ENCODE data around the gene CDRT15. TPM values are rescaled to one million over a fixed set of nuclear protein-coding genes. Genes with fewer than 3 reads are reported as not detected.

CDRT15 gene
- total RNA-seq, 2 experiments from 2014 or later: not detected

DNA sequence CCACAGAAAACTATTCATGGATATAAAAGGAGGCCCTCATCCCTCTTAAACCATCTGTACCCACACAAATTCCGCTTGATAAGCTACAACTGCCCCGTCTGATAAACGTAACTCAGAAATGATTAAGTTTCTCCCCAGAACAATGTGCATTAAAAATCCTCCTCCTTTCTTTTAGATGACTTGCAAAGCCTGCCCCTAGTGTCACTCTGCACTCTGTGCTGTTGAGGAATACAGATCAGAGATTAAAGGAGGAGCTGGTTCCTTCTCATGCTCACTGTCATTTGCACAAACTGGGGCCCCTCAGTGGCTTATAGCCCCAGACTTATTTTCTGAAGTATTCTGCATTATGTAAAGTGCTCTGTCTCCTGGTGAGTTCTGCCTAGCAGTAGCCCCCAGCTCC is 33.3 kb downstream of the CDRT15 start:
- no peak overlapping the region for H3K4me3 Mint-ChIP-seq
- ATAC-seq (ENCODE audit: low read depth) (peak; percentile 48), DNase-seq (no peak)
- POLR2A ChIA-PET: interaction anchor here (1.2 to 1.5 kb wide), 2 partner anchors 97 to 99 kb away, joined by 3 to 7 read pairs; partner anchors contain the start of gene HS3ST3B1
- H3K27ac Mint-ChIP-seq: peak overlapping the region; percentile 65
- H3K36me3 Mint-ChIP-seq: peaks cover 25% of the 10 kb centered on the region
- peaks cover 74% of the 10 kb centered on the region for H3K4me1 Mint-ChIP-seq
- no peaks in the 10 kb centered on the region for H3K27me3 Mint-ChIP-seq
- no peaks in the 10 kb centered on the region for H3K9me3 Mint-ChIP-seq

- POLR2A ChIA-PET: interaction anchor here (1.2 to 1.5 kb wide), 2 partner anchors 98 to 99 kb away, joined by 3 to 7 read pairs; partner anchors contain the start of gene HS3ST3B1
- DNase-seq: no peak
- peak overlapping the region; percentile 75 for H3K4me3 Mint-ChIP-seq
- peaks cover 78% of the 10 kb centered on the region for H3K4me1 Mint-ChIP-seq
- no peak for ATAC-seq (ENCODE audit: low read depth)
- peaks cover 27% of the 10 kb centered on the region for H3K36me3 Mint-ChIP-seq
- H3K9me3 Mint-ChIP-seq: no peaks in the 10 kb centered on the region
- H3K27ac Mint-ChIP-seq: peak overlapping the region; percentile 96
- no peaks in the 10 kb centered on the region for H3K27me3 Mint-ChIP-seq
These were observed 34.1 kb downstream of the CDRT15 start for GRCh38 chr17:14202388-14203166.

- H3K27ac Mint-ChIP-seq: peak overlapping the region; percentile 96
- H3K4me1 Mint-ChIP-seq: peaks cover 81% of the 10 kb centered on the region
- ATAC-seq (ENCODE audit: low read depth) (no peak), DNase-seq (no peak)
- H3K36me3 Mint-ChIP-seq: peaks cover 24% of the 10 kb centered on the region
- peak overlapping the region; percentile 75 for H3K4me3 Mint-ChIP-seq
- no peaks in the 10 kb centered on the region for H3K27me3 Mint-ChIP-seq
- H3K9me3 Mint-ChIP-seq: no peaks in the 10 kb centered on the region
- POLR2A ChIA-PET: interaction anchor here (3.0 kb wide), 1 partner anchor 133 kb away, joined by 13 read pairs; the partner anchor contains the start of gene COX10
These were observed 34.7 kb downstream of the CDRT15 start for GRCh38 chr17:14201988-14202380.

DNA sequence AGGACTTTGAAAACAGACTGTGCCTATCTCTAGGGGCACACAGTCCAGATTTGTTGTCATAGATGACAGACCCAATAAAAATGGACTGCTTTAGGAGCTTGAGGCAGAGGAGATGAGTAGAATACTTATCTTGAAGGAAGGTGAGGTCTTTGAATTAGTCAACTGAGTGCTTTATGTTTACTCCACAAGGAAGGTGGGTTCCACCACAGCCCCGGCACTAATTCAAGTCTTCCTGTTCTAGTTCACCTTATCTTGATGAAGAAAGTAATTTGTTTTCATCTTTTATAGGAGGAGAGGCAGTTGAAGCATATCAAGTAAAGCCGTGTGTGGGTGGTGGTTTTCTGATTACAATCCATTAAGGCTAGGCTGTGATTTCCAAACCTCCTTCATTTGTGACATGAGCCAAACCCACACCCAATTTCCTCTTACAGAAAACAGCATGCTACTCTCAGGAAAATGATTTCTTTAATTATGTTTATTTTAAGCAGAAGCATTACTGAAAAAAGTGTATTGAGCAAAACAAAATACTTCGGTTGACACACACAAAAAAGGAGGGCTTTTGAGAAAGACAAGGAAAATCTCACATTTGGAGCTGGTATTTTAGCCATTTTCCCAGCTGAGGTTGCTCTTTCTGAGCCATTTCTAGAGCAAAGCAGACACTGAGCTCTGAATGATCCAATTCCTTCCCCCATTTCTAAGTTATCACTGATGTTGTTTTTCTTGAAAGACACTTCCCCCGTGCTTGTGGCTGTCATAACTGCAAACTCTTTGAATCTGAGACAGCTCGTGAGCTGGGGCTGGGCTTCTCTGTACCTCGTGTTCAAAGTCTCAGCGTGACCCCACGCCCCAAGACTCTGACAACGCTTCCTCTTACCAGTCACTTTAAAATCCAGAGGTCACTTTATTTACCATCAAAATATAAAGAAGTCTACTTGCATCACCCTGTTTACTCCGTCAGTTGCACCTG is 35.4 kb downstream of the CDRT15 start:
- H3K4me3 Mint-ChIP-seq: peak overlapping the region; percentile 75
- POLR2A ChIA-PET: interaction anchor here (0.9 to 3.0 kb wide), 2 partner anchors 100 to 132 kb away, joined by 5 to 13 read pairs; partner anchors contain the start of genes COX10 and HS3ST3B1

DNA sequence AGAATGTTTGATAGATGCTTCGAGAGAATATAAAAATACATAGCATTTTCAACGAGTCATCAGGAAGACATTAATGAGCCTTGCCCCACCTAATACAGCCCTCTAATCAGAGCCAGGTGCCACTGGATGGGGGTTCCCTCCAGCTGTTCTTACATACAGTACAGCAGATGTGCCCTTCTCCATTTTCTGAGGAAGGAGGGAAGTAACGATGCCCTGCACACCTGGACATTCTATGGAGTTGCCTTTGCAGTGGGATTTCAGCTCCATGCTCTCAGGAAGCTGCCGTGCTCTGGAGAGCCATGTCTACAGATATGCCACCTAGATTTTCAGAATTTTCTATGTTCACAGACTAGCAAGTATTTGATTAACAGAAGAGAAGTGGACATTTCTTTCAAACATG is 36.3 kb downstream of the CDRT15 start:
- POLR2A ChIA-PET: interaction anchor here (1.1 to 5.3 kb wide), 3 partner anchors 101 to 228 kb away, joined by 3 to 44 read pairs (median 13); partner anchors contain the start of genes COX10 and HS3ST3B1

More for the DNA sequence above, 35.4 kb downstream of the CDRT15 start:
- Mint-ChIP-seq H3K4me1 (peaks cover 88% of the 10 kb centered on the region), H3K36me3 (peaks cover 26% of the 10 kb centered on the region), H3K27ac (peak overlapping the region; percentile 96), H3K27me3 (no peaks in the 10 kb centered on the region), H3K9me3 (no peaks in the 10 kb centered on the region)
- ATAC-seq (ENCODE audit: low read depth) (peak; percentile 61), DNase-seq (peak; percentile 48)

DNA sequence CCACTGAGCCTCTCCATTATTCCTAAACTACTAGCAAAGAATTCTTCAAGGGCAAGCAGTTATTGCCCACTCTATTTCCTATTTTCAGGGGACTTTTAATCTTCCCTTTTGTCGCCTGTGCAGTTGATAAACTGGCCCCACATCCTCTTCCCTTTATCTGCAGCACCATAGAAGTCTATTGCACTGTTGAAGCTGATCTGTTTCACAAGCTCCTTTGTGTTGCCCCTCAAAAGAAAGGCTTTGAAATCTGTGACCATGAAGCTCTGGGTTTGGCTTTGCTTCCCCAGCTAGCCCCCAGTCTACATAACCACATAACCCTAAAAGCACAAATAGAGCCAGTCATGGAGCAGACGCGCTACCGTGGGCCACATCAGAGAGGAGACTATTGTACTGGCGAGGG is 37.1 kb downstream of the CDRT15 start:
- ATAC-seq (ENCODE audit: low read depth): peak; percentile 5
- H3K9me3 Mint-ChIP-seq: no peaks in the 10 kb centered on the region
- H3K36me3 Mint-ChIP-seq: peaks cover 29% of the 10 kb centered on the region
- DNase-seq: no peak
- peaks cover 91% of the 10 kb centered on the region for H3K4me1 Mint-ChIP-seq
- no peaks in the 10 kb centered on the region for H3K27me3 Mint-ChIP-seq
- POLR2A ChIA-PET: interaction anchor here (0.6 to 5.3 kb wide), 4 partner anchors 102 to 606 kb away, joined by 3 to 44 read pairs (median 9); partner anchors contain the start of genes COX10 and HS3ST3B1
- H3K4me3 Mint-ChIP-seq: peak overlapping the region; percentile 71
- H3K27ac Mint-ChIP-seq: peak overlapping the region; percentile 91

More for the DNA sequence above, 36.3 kb downstream of the CDRT15 start:
- DNase-seq (no peak), ATAC-seq (ENCODE audit: low read depth) (no peak)
- Mint-ChIP-seq H3K9me3 (no peaks in the 10 kb centered on the region), H3K27me3 (no peaks in the 10 kb centered on the region), H3K27ac (peak overlapping the region; percentile 96), H3K4me1 (peaks cover 92% of the 10 kb centered on the region), H3K4me3 (peak overlapping the region; percentile 75), H3K36me3 (peaks cover 32% of the 10 kb centered on the region)

- DNase-seq: no peak
- H3K4me3 Mint-ChIP-seq: peak overlapping the region; percentile 71
- H3K9me3 Mint-ChIP-seq: no peaks in the 10 kb centered on the region
- POLR2A ChIA-PET: interaction anchor here (1.4 to 5.3 kb wide), 2 partner anchors 99 to 103 kb away, joined by 4 to 44 read pairs; partner anchors contain the start of gene HS3ST3B1
- peaks cover 27% of the 10 kb centered on the region for H3K36me3 Mint-ChIP-seq
- peaks cover 84% of the 10 kb centered on the region for H3K4me1 Mint-ChIP-seq
- H3K27me3 Mint-ChIP-seq: no peaks in the 10 kb centered on the region
- H3K27ac Mint-ChIP-seq: peak overlapping the region; percentile 91
- ATAC-seq (ENCODE audit: low read depth): no peak
These were observed 38.1 kb downstream of the CDRT15 start for GRCh38 chr17:14198575-14198974.

DNA sequence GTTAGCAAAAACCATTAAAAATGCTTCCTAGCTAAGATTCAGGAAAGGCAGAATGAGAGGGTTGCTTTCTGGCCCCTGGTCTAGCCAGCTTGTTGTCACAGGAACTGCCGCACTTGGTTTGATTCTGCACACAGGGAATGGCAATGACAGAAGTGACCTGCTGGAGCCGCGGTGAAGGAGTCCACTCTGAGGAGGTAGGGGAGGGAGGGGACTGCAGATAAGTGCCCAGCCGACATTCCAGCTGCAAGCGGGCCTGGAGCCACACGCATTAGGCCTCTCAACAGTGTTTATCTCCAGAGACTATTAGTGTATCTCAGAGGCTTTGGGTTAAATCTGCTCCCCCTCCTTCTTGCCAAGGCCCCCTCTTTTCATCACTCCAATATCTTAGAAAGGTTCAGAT is 38.6 kb downstream of the CDRT15 start:
- peaks cover 27% of the 10 kb centered on the region for H3K36me3 Mint-ChIP-seq

DNA sequence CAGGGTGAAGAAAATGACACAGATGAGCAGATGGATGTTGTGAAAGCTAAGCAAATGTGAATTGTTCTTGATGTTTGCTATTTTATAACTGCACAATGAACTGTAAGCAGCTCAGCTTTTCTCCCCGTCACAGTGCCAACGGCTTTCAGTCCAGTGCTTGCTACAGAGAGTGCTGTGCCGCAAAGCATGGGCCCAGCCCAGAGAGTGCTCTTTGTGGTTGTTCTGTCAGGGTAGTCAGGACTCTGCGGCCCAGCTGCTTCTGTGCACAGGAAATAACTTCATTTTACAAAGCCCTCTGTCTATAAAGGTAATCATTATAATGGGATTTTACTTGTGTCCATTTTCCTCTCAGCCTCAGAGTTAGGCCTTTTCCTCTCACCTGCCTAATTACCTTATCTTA is 39.1 kb downstream of the CDRT15 start:
- no peaks in the 10 kb centered on the region for H3K9me3 Mint-ChIP-seq
- H3K27me3 Mint-ChIP-seq: no peaks in the 10 kb centered on the region
- ATAC-seq (ENCODE audit: low read depth) (peak; percentile 53), DNase-seq (peak; percentile 54)
- H3K4me3 Mint-ChIP-seq: peak overlapping the region; percentile 71
- peaks cover 81% of the 10 kb centered on the region for H3K4me1 Mint-ChIP-seq
- POLR2A ChIA-PET: interaction anchor here (1.2 to 5.3 kb wide), 3 partner anchors 100 to 231 kb away, joined by 4 to 44 read pairs (median 4); partner anchors contain the start of gene HS3ST3B1
- H3K36me3 Mint-ChIP-seq: peaks cover 27% of the 10 kb centered on the region
- H3K27ac Mint-ChIP-seq: peak overlapping the region; percentile 91

More for the DNA sequence above, 38.6 kb downstream of the CDRT15 start:
- peak overlapping the region; percentile 91 for H3K27ac Mint-ChIP-seq
- no peaks in the 10 kb centered on the region for H3K27me3 Mint-ChIP-seq
- no peaks in the 10 kb centered on the region for H3K9me3 Mint-ChIP-seq
- POLR2A ChIA-PET: interaction anchor here (1.4 to 5.3 kb wide), 2 partner anchors 100 to 103 kb away, joined by 4 to 44 read pairs; partner anchors contain the start of gene HS3ST3B1
- ATAC-seq (ENCODE audit: low read depth) (no peak), DNase-seq (no peak)
- peaks cover 83% of the 10 kb centered on the region for H3K4me1 Mint-ChIP-seq
- peak overlapping the region; percentile 71 for H3K4me3 Mint-ChIP-seq

GRCh38 chr17:14197057-14197456 is 39.6 kb downstream of the CDRT15 start:
- peaks cover 29% of the 10 kb centered on the region for H3K36me3 Mint-ChIP-seq
- no peaks in the 10 kb centered on the region for H3K9me3 Mint-ChIP-seq
- POLR2A ChIA-PET: interaction anchor here (1.2 to 5.3 kb wide), 2 partner anchors 104 to 232 kb away, joined by 4 to 44 read pairs; partner anchors contain the start of gene HS3ST3B1
- ATAC-seq (ENCODE audit: low read depth): no peak
- H3K27ac Mint-ChIP-seq: peak overlapping the region; percentile 91
- H3K4me3 Mint-ChIP-seq: peak overlapping the region; percentile 71
- no peak for DNase-seq
- peaks cover 80% of the 10 kb centered on the region for H3K4me1 Mint-ChIP-seq
- no peaks in the 10 kb centered on the region for H3K27me3 Mint-ChIP-seq

DNA sequence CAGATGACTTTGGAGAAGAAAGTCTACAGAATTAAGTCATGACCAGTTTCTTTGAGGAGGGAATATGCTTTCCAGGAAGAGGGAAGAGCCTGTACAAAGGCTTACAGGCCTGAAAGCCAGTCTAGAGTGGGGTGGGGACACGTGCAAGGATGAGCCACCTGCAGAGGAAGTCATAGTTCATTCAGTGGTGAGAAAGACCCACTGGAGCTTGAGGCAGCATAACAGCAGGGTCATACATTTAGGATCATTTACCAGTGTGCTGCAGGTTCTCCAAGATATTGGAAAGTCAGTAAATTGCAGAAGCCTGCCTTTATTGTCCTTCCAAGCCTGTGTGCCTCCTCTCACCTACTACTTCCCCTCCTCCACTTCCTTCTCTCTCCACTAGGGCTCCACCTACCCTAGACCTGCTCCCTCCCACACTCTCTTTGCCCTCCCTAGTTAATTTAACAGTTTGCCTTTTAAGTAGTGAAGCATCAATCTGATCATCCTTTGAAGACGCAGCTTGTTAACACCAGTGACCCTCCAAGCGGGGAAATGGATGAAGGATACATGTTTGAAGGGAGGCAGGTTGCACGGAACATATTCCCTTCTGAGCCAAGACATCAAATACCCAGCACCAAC is 40.2 kb downstream of the CDRT15 start:
- no peaks in the 10 kb centered on the region for H3K27me3 Mint-ChIP-seq
- DNase-seq (no peak), ATAC-seq (ENCODE audit: low read depth) (peak; percentile 28)
- peak overlapping the region; percentile 91 for H3K27ac Mint-ChIP-seq
- H3K4me3 Mint-ChIP-seq: peak overlapping the region; percentile 71
- H3K36me3 Mint-ChIP-seq: peaks cover 30% of the 10 kb centered on the region
- H3K4me1 Mint-ChIP-seq: peaks cover 78% of the 10 kb centered on the region
- no peaks in the 10 kb centered on the region for H3K9me3 Mint-ChIP-seq
- POLR2A ChIA-PET: interaction anchor here (1.2 to 5.3 kb wide), 2 partner anchors 105 to 232 kb away, joined by 4 to 44 read pairs; partner anchors contain the start of gene HS3ST3B1
